Epithelial cell of proximal tubule (primary cell): ENCODE results near the gene NELL1. TPM values are rescaled to one million over a fixed set of nuclear protein-coding genes. Genes with fewer than 3 reads are reported as not detected.

ENCODE experiments used
- DNase-seq: peaks from one replicate; pipeline ENCODE4 v3.0.0-alpha.2; 2011; ENCODE audit warnings: low read depth
- H3K4me3 ChIP-seq: 2 replicates; pipeline ENCODE4 v1.5.1; 2011; ENCODE audit warnings: low read depth, mild to moderate bottlenecking, low read length
- CTCF ChIP-seq: conservative IDR thresholded peaks from 2 replicates; pipeline ENCODE4 v1.5.1; 2012; ENCODE audit warnings: low read depth, mild to moderate bottlenecking, low read length
- total RNA-seq: library from RNA; depleted of rRNA; stranded (reverse); fragments of >200 nt; gene quantifications from 2 replicates; pipeline ENCODE4 v1.2.3, GENCODE V29; 2015

The NELL1 gene
- total RNA-seq, 1 donor from 2014 or later = not detected

- no peak for TF ChIP-seq CTCF
- DNase-seq = no peak
- no peak overlapping the region for H3K4me3 ChIP-seq
Observed at GRCh38 chr11:20824773-20825172, 155.4 kb downstream of the NELL1 start.

GRCh38 chr11:20835561-20835960 lies 166.2 kb downstream of the NELL1 start:
- TF ChIP-seq CTCF = no peak

GRCh38 chr11:20839231-20839630 lies 169.8 kb downstream of the NELL1 start:
- no peak overlapping the region for H3K4me3 ChIP-seq
- no peak for TF ChIP-seq CTCF
- no peak for DNase-seq

More at GRCh38 chr11:20835561-20835960, 166.2 kb downstream of the NELL1 start:
- DNase-seq = no peak
- H3K4me3 ChIP-seq = no peak overlapping the region

- H3K4me3 ChIP-seq = no peak overlapping the region
- DNase-seq = no peak
- no peak for TF ChIP-seq CTCF
Observed at GRCh38 chr11:20840341-20840740, 171.0 kb downstream of the NELL1 start.

GRCh38 chr11:20844216-20844615 lies 174.8 kb downstream of the NELL1 start:
- no peak for TF ChIP-seq CTCF
- no peak overlapping the region for H3K4me3 ChIP-seq
- no peak for DNase-seq

- TF ChIP-seq CTCF = no peak
- DNase-seq = no peak
- H3K4me3 ChIP-seq = no peak overlapping the region
Observed at GRCh38 chr11:20844630-20845029, 175.2 kb downstream of the NELL1 start.

- H3K4me3 ChIP-seq = no peak overlapping the region
- no peak for DNase-seq
- no peak for TF ChIP-seq CTCF
Observed at GRCh38 chr11:20854215-20854955, 185.0 kb downstream of the NELL1 start.
